ENCODE results near the gene UNC80. TPM values are rescaled to one million over a fixed set of nuclear protein-coding genes. Genes with fewer than 3 reads are reported as not detected.

The UNC80 gene
- polyA plus RNA-seq, 1 donor (not counting 4 experiments of a cell fraction or from before 2014, with no cell fraction given) = 0.13 TPM

DNA sequence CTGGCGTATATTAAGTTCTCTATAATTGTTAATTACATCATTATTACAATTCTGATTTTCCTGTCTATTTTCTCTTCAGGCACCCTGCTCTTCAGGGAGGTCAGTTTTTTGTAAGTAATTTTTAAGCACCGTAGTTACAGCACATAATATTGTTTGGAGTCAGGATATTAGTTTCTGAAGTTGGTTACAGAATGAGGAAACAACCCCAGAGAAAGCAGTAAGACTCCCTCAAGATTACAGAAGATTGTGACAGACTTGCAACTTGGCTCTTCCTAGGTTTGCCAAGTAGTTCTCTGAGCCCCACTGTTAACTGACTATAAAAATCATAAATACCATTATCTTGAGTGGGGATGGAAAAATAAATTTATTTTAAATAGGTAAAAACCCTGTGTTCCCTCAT, 231.7 kb downstream of the UNC80 start:
- H3K9ac ChIP-seq (ENCODE audit: control insufficient read depth, extremely low read depth, insufficient read depth, low read length) = peak overlapping the region; percentile 90
- no peaks in the 10 kb centered on the region for H3K9me1 ChIP-seq (ENCODE audit: control insufficient read depth, extremely low read depth, insufficient read depth, low read length)
- peak overlapping the region; percentile 77 to 89 (median 78) for H3K4me3 ChIP-seq (ENCODE audit: control insufficient read depth in 2 of 3, extremely low read depth in 1 of 3, insufficient read depth in 2 of 3, low read depth in 1 of 3, low read length in 3 of 3)
- H4K20me1 ChIP-seq (ENCODE audit: control insufficient read depth, extremely low read depth, insufficient read depth, low read length) = no peaks in the 10 kb centered on the region
- no peaks in the 10 kb centered on the region for H3K9me3 ChIP-seq (ENCODE audit: control insufficient read depth, low read depth, low read length)
- H3K36me3 ChIP-seq (ENCODE audit: control insufficient read depth in 2 of 2, extremely low read depth in 1 of 2, insufficient read depth in 2 of 2, low read length in 2 of 2) = peaks cover 0 to 2% of the 10 kb centered on the region in 2 experiments
- dilution Hi-C loops (cut with MboI; ENCODE audit: extremely low pct_ligation_motif_present, low sequenced_read_pairs) = no loop called here
- no peak for FAIRE-seq
- no peaks in the 10 kb centered on the region for H3K27me3 ChIP-seq (ENCODE audit: control insufficient read depth, extremely low read depth, insufficient read depth, low read length)
- H3K79me2 ChIP-seq (ENCODE audit: control insufficient read depth, insufficient read depth, low read length) = peaks cover 60% of the 10 kb centered on the region
- no peak for DNase-seq (ENCODE audit: low read depth, low spot score)
- H3K4me1 ChIP-seq (ENCODE audit: control insufficient read depth, extremely low read depth, insufficient read depth, low read length) = peaks cover 24% of the 10 kb centered on the region
- H3K4me2 ChIP-seq (ENCODE audit: control insufficient read depth, extremely low read depth, insufficient read depth, low read depth, low read length) = peak overlapping the region; percentile 90
- peak overlapping the region; percentile 78 for H3K27ac ChIP-seq (ENCODE audit: control insufficient read depth, insufficient read depth, low read length)
- H2AFZ ChIP-seq (ENCODE audit: control insufficient read depth, low read length) = peak overlapping the region; percentile 95
- TF ChIP-seq EZH2 (IDR thresholded peaks at IDR 0.05; ENCODE audit: low read length) = no peak
- TF ChIP-seq, protein P1, sequence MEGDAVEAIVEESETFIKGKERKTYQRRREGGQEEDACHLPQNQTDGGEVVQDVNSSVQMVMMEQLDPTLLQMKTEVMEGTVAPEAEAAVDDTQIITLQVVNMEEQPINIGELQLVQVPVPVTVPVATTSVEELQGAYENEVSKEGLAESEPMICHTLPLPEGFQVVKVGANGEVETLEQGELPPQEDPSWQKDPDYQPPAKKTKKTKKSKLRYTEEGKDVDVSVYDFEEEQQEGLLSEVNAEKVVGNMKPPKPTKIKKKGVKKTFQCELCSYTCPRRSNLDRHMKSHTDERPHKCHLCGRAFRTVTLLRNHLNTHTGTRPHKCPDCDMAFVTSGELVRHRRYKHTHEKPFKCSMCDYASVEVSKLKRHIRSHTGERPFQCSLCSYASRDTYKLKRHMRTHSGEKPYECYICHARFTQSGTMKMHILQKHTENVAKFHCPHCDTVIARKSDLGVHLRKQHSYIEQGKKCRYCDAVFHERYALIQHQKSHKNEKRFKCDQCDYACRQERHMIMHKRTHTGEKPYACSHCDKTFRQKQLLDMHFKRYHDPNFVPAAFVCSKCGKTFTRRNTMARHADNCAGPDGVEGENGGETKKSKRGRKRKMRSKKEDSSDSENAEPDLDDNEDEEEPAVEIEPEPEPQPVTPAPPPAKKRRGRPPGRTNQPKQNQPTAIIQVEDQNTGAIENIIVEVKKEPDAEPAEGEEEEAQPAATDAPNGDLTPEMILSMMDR (optimal IDR thresholded peaks at IDR 0.05 in 1 of 3, IDR thresholded peaks at IDR 0.05 in 1 of 3, conservative IDR thresholded peaks at IDR 0.05 in 1 of 3; ENCODE audit: extremely low read depth in 1 of 3, insufficient read depth in 2 of 3, low read length in 3 of 3) = no peak

DNA sequence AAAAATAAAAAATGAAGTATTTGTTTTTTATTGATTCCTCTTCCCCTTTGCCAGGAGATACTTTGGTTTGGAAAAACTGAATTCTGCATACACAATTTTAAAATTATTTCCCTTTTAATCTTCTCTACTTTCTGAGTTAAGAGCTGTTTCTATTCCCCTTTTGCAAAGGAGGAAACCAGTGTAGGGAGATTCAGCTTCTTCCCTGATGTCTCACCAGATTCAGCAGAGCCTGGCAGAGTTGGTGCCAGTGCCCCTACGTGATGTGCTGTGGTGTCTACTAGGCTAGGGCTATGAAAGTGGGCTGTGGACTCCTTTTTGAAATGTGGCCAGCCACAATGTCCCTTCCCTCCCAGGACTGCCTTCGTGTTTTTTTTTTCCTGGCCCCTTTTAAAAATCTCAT, 233.2 kb downstream of the UNC80 start:
- no peak for DNase-seq (ENCODE audit: low read depth, low spot score)
- no peak overlapping the region for H3K4me3 ChIP-seq (ENCODE audit: control insufficient read depth in 2 of 3, extremely low read depth in 1 of 3, insufficient read depth in 2 of 3, low read depth in 1 of 3, low read length in 3 of 3)
- H3K4me1 ChIP-seq (ENCODE audit: control insufficient read depth, extremely low read depth, insufficient read depth, low read length) = peaks cover 24% of the 10 kb centered on the region
- FAIRE-seq = no peak
- H4K20me1 ChIP-seq (ENCODE audit: control insufficient read depth, extremely low read depth, insufficient read depth, low read length) = no peaks in the 10 kb centered on the region
- H3K36me3 ChIP-seq (ENCODE audit: control insufficient read depth in 2 of 2, extremely low read depth in 1 of 2, insufficient read depth in 2 of 2, low read length in 2 of 2) = peaks cover 0 to 2% of the 10 kb centered on the region in 2 experiments
- dilution Hi-C loops (cut with MboI; ENCODE audit: extremely low pct_ligation_motif_present, low sequenced_read_pairs) = no loop called here
- no peak overlapping the region for H3K9ac ChIP-seq (ENCODE audit: control insufficient read depth, extremely low read depth, insufficient read depth, low read length)
- no peak overlapping the region for H3K27ac ChIP-seq (ENCODE audit: control insufficient read depth, insufficient read depth, low read length)
- peaks cover 74% of the 10 kb centered on the region for H3K79me2 ChIP-seq (ENCODE audit: control insufficient read depth, insufficient read depth, low read length)
- no peaks in the 10 kb centered on the region for H3K9me3 ChIP-seq (ENCODE audit: control insufficient read depth, low read depth, low read length)
- TF ChIP-seq, protein P1 (optimal IDR thresholded peaks at IDR 0.05 in 1 of 3, IDR thresholded peaks at IDR 0.05 in 1 of 3, conservative IDR thresholded peaks at IDR 0.05 in 1 of 3; ENCODE audit: extremely low read depth in 1 of 3, insufficient read depth in 2 of 3, low read length in 3 of 3) = no peak
- no peak for TF ChIP-seq EZH2 (IDR thresholded peaks at IDR 0.05; ENCODE audit: low read length)
- H3K9me1 ChIP-seq (ENCODE audit: control insufficient read depth, extremely low read depth, insufficient read depth, low read length) = no peaks in the 10 kb centered on the region
- H3K4me2 ChIP-seq (ENCODE audit: control insufficient read depth, extremely low read depth, insufficient read depth, low read depth, low read length) = peak overlapping the region; percentile 90
- H2AFZ ChIP-seq (ENCODE audit: control insufficient read depth, low read length) = no peak overlapping the region
- H3K27me3 ChIP-seq (ENCODE audit: control insufficient read depth, extremely low read depth, insufficient read depth, low read length) = no peaks in the 10 kb centered on the region

Measured in keratinocyte (primary cell).